ENCODE measurements around the gene MTNR1A. TPM values are rescaled to one million over a fixed set of nuclear protein-coding genes. Genes with fewer than 3 reads are reported as not detected.

Gene MTNR1A
- total and polyA plus RNA-seq, 9 of the 15 experiments (the other 6 are each of a cell fraction or from before 2014, with no cell fraction given) = 0.09 to 0.12 (median 0.10) TPM; not detected in 5

GRCh38 chr4:186486172-186486571 is 69.2 kb downstream of the MTNR1A start (continued):
- TF ChIP-seq YY1 (IDR thresholded peaks at IDR 0.05; ENCODE audit: borderline replicate concordance in 1 of 3, control insufficient read depth in 1 of 3, extremely low read depth in 1 of 3, insufficient read depth in 3 of 3, insufficient read length in 1 of 3, insufficient replicate concordance in 2 of 3, low read depth in 1 of 3, low read length in 2 of 3) = no peak
- TF ChIP-seq ZNF507 (tag; conservative IDR thresholded peaks at IDR 0.05) = no peak

DNA sequence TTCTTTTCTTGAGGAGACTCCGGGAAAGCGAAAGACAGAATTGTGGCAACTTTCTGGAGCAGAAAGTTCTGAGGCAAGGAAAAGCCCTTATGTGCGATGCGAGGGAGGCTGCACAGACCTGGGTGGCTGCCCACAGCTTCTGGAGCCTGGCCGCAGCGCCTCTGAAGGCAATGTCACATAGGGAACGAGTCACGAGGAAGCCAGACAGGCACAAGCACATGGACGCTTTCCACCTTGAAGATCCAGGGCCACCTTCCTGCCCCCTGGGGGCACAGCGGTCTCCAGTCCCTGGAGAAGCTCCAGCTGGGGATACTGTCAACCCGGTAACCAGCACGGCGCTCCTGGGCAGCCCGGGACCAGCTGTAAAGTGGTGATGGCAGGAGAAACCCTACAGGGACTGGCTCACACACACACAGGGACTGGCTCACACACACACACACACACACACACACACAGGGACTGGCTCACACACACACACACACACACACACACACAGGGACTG is 69.8 kb downstream of the MTNR1A start:
- H3K27me3 ChIP-seq (ENCODE audit: control insufficient read depth in 2 of 2, insufficient read depth in 2 of 2, low read length in 2 of 2) = no peaks in the 10 kb centered on the region
- H2AFZ ChIP-seq (ENCODE audit: low read depth, low read length) = no peak overlapping the region
- H3K9me3 ChIP-seq (replicated peaks; ENCODE audit: control insufficient read depth, insufficient read depth, low read depth, low read length) = 0 out of 2 replicates have a peak, but pooled peaks cover 5% of the 10 kb centered on the region
- FAIRE-seq = no peak
- H3K79me2 ChIP-seq (ENCODE audit: control insufficient read depth, insufficient read depth, low read length) = 0 out of 3 replicates have a peak, but pooled peaks cover 4% of the 10 kb centered on the region
- no peak for ATAC-seq
- peaks cover 0 to 3% of the 10 kb centered on the region in 2 experiments; a peak in 2 of 5 replicates for H3K4me1 ChIP-seq (replicated peaks in 1 of 2; ENCODE audit: control insufficient read depth in 2 of 2, insufficient read depth in 2 of 2, low read length in 2 of 2)
- no TSS peak for BruUV-seq (replicated peaks)
- H3K9ac ChIP-seq (ENCODE audit: insufficient read depth in 1 of 2, low read depth in 2 of 2, low read length in 2 of 2) = no peak overlapping the region
- intact Hi-C loops (cut with micrococcal nuclease) = no loop called here
- H3K4me3 ChIP-seq = no peak overlapping the region
- POLR2A ChIA-PET = no interaction called here
- in situ Hi-C loops (cut with MboI) = no loop called here
- no peaks in the 10 kb centered on the region for H4K20me1 ChIP-seq (replicated peaks; ENCODE audit: control insufficient read depth, insufficient read depth, low read length)
- no peak overlapping the region for H3K4me2 ChIP-seq (ENCODE audit: insufficient read depth, low read length)
- H3K27ac ChIP-seq (ENCODE audit: extremely low read depth, low read depth, low read length) = no peak overlapping the region
- WGBS (ENCODE audit: insufficient coverage, low coverage, missing lambda C conversion rate) = 65% methylated on average over 10 of the region's 14 CpGs
- H3K36me3 ChIP-seq (ENCODE audit: control insufficient read depth, insufficient read depth, low read length) = 0 out of 3 replicates have a peak, but pooled peaks cover 6% of the 10 kb centered on the region
- CTCF ChIA-PET (ENCODE audit: low intra/inter-chr PET ratio) = no interaction called here
- no peaks in the 10 kb centered on the region for H3K9me1 ChIP-seq (ENCODE audit: control insufficient read depth, insufficient read depth, low read length)
- DNase-seq (ENCODE audit: extremely low read depth in 1 of 4, low spot score in 3 of 4) = no peak
- TF ChIP-seq SREBF2 (CRISPR knock-in tag; IDR thresholded peaks at IDR 0.05) (no peak), CAMTA2 (CRISPR knock-in tag; conservative IDR thresholded peaks at IDR 0.05) (no peak), SETDB1 (IDR thresholded peaks at IDR 0.05; ENCODE audit: low read length) (no peak)
- TF ChIP-seq, protein P1, sequence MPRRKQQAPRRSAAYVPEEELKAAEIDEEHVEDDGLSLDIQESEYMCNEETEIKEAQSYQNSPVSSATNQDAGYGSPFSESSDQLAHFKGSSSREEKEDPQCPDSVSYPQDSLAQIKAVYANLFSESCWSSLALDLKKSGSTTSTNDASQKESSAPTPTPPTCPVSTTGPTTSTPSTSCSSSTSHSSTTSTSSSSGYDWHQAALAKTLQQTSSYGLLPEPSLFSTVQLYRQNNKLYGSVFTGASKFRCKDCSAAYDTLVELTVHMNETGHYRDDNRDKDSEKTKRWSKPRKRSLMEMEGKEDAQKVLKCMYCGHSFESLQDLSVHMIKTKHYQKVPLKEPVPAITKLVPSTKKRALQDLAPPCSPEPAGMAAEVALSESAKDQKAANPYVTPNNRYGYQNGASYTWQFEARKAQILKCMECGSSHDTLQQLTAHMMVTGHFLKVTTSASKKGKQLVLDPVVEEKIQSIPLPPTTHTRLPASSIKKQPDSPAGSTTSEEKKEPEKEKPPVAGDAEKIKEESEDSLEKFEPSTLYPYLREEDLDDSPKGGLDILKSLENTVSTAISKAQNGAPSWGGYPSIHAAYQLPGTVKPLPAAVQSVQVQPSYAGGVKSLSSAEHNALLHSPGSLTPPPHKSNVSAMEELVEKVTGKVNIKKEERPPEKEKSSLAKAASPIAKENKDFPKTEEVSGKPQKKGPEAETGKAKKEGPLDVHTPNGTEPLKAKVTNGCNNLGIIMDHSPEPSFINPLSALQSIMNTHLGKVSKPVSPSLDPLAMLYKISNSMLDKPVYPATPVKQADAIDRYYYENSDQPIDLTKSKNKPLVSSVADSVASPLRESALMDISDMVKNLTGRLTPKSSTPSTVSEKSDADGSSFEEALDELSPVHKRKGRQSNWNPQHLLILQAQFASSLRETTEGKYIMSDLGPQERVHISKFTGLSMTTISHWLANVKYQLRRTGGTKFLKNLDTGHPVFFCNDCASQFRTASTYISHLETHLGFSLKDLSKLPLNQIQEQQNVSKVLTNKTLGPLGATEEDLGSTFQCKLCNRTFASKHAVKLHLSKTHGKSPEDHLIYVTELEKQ (CRISPR knock-in tag; IDR thresholded peaks at IDR 0.05) = no peak
- TF ChIP-seq, protein P2, sequence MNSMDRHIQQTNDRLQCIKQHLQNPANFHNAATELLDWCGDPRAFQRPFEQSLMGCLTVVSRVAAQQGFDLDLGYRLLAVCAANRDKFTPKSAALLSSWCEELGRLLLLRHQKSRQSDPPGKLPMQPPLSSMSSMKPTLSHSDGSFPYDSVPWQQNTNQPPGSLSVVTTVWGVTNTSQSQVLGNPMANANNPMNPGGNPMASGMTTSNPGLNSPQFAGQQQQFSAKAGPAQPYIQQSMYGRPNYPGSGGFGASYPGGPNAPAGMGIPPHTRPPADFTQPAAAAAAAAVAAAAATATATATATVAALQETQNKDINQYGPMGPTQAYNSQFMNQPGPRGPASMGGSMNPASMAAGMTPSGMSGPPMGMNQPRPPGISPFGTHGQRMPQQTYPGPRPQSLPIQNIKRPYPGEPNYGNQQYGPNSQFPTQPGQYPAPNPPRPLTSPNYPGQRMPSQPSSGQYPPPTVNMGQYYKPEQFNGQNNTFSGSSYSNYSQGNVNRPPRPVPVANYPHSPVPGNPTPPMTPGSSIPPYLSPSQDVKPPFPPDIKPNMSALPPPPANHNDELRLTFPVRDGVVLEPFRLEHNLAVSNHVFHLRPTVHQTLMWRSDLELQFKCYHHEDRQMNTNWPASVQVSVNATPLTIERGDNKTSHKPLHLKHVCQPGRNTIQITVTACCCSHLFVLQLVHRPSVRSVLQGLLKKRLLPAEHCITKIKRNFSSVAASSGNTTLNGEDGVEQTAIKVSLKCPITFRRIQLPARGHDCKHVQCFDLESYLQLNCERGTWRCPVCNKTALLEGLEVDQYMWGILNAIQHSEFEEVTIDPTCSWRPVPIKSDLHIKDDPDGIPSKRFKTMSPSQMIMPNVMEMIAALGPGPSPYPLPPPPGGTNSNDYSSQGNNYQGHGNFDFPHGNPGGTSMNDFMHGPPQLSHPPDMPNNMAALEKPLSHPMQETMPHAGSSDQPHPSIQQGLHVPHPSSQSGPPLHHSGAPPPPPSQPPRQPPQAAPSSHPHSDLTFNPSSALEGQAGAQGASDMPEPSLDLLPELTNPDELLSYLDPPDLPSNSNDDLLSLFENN (IDR thresholded peaks at IDR 0.05; ENCODE audit: low read depth in 2 of 2, low read length in 2 of 2) = no peak
